Activated CD4-positive, alpha-beta T cell treated with anti-CD3 and anti-CD28 coated beads, Interleukin-2, amount 10 ng/mL, durations not matched to agents 7 days and 5 days (primary cell): ENCODE data around the gene CDT1. TPM values are rescaled to one million over a fixed set of nuclear protein-coding genes. Genes with fewer than 3 reads are reported as not detected.
A peak's percentile ranks its signal among the peaks of the same experiment; 100 is the strongest.

Experiments used
- CTCF ChIA-PET: fragments of 350-600 bp; sonication (Branson Sonifier 250); formaldehyde crosslinking; loops from one replicate; lab custom pipeline; 2021; ENCODE audit warnings: antibody characterized with exemption; lab: Charles Lee
- POLR2A ChIA-PET: fragments of 350-600 bp; sonication (Branson Sonifier 250); formaldehyde crosslinking; loops from one replicate; lab custom pipeline; 2021; ENCODE audit warnings: antibody characterized with exemption; lab: Charles Lee
- DNase-seq: peaks from one replicate; pipeline ENCODE4 v3.0.0-alpha.2; 2020
- H3K27ac Mint-ChIP-seq: one replicate; pipeline ENCODE4 v1.8.0; 2021; ENCODE audit warnings: mild to moderate bottlenecking, moderate library complexity, mixed read lengths
- H3K27me3 Mint-ChIP-seq: one replicate; pipeline ENCODE4 v1.8.0; 2021; ENCODE audit warnings: mixed read lengths
- H3K36me3 Mint-ChIP-seq: one replicate; pipeline ENCODE4 v1.8.0; 2021; ENCODE audit warnings: low read depth, mixed read lengths
- H3K4me1 Mint-ChIP-seq: one replicate; pipeline ENCODE4 v1.8.0; 2021; ENCODE audit warnings: mixed read lengths
- H3K4me3 Mint-ChIP-seq: one replicate; pipeline ENCODE4 v1.8.0; 2021; ENCODE audit warnings: mild to moderate bottlenecking, moderate library complexity, mixed read lengths
- H3K9me3 Mint-ChIP-seq: one replicate; pipeline ENCODE4 v1.8.0; 2021; ENCODE audit warnings: mixed read lengths
- total RNA-seq, 2 experiments: library from RNA; stranded (reverse); gene quantifications; one replicate each; pipeline ENCODE4 v1.2.3, GENCODE V29; 2021

Gene CDT1
- total RNA-seq, 2 experiments from 2014 or later, result 113 to 119 TPM

DNA sequence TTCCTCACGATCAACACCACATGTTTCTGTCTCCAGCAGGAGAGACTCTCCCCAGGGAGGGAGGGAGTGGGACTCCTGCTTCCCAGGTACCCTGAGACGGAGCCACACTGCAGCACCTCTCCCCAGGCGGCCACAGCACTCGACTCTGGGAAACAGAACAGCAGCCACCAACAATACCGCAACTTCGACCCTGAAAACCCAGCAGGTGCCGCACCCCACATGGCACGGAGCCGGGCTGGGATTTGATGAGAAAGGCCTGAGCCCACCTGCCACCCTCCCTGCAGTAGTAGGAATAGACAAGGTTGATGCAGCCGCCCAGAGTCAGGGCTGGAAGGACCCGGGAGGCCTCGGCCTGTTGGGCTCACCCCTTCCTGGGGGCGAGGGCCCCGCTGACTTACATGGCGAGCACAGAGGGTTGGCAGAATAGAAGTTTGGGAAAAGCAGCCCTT, 38.7 kb downstream of the CDT1 start:
- ChIA-PET POLR2A (no interaction called here), CTCF (no interaction called here)
- Mint-ChIP-seq H3K4me1 (no peaks in the 10 kb centered on the region), H3K4me3 (no peak overlapping the region), H3K27ac (no peak overlapping the region), H3K9me3 (no peaks in the 10 kb centered on the region), H3K36me3 (no peaks in the 10 kb centered on the region), H3K27me3 (no peaks in the 10 kb centered on the region)
- DNase-seq, result no peak

DNA sequence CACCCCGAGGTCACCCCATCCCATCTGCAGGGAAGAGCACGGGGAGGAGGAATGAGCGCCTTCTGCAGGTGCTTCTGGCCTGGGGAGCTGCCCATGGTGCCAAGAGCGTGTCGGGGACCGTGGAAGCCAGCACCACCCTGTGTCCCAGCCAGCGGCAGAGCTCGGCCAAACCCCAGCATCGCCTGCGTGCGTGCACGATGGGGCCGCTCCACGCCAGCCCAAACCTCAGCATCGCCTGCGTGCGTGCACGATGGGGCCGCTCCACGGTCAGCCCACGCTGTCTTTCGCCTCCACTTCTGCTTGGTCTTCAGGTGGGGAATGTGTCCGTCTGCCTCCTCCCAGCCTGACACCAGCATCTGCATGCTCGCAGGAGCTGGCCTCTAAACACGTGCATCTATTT, 39.2 kb downstream of the CDT1 start:
- Mint-ChIP-seq H3K27me3 (no peaks in the 10 kb centered on the region), H3K9me3 (no peaks in the 10 kb centered on the region), H3K36me3 (no peaks in the 10 kb centered on the region), H3K4me3 (no peak overlapping the region), H3K27ac (no peak overlapping the region), H3K4me1 (no peaks in the 10 kb centered on the region)
- no peak for DNase-seq
- ChIA-PET CTCF (no interaction called here), POLR2A (no interaction called here)

DNA sequence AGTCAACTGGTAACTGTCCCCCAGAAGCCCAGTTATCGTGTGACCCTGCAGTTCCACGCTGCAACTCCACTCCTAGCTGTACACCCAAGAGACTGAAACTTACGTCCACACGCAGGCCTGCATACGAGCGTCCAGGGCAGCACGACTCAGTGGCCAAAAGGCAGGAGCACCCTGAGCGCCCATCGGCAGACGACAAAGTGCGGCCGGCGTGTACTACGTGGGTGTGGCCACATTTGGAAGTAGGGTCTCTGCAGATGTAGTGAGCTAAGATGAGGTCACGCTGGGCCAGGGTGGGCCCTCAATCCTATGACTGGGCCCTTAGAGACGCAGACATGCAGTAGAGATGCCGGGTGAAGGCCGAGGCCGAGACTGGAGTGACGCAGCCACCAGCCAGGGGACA, 39.7 kb downstream of the CDT1 start:
- Mint-ChIP-seq H3K27ac (no peak overlapping the region), H3K4me1 (no peaks in the 10 kb centered on the region), H3K36me3 (no peaks in the 10 kb centered on the region), H3K9me3 (no peaks in the 10 kb centered on the region), H3K4me3 (no peak overlapping the region), H3K27me3 (no peaks in the 10 kb centered on the region)
- CTCF ChIA-PET, result no interaction called here
- no peak for DNase-seq
- POLR2A ChIA-PET, result no interaction called here

DNA sequence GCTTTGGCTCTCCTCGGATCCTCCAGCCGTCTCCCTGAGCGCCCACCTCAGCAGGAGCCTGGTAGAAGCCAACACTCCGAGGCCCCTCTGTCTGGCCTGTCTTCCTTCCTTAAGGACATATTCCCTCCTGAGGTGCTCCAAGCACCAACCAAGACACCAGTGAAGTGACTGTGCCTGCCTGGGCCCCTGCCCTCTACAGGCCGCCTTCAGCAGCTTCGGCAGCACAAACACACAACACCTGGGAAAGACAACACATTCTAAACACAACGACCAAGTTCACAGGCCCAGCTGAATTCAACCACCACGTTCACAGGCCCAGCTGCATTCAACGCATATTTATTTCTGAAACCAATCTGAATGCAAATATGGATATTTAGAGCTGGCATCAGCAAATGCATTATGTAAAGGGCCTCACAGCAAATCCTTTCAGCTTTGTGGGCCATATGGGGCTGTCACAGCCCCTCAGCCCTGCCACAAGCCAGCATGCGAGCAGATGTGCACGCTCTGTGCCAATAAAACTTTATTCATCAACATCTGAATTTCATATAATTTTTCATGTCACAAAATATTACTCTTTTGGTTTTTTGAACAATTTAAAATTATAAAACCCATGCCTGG, 40.9 kb downstream of the CDT1 start:
- POLR2A ChIA-PET, result no interaction called here
- Mint-ChIP-seq H3K9me3 (no peaks in the 10 kb centered on the region), H3K4me3 (no peak overlapping the region), H3K27ac (no peak overlapping the region), H3K36me3 (no peaks in the 10 kb centered on the region), H3K4me1 (no peaks in the 10 kb centered on the region), H3K27me3 (no peaks in the 10 kb centered on the region)
- CTCF ChIA-PET, result no interaction called here
- DNase-seq, result no peak

DNA sequence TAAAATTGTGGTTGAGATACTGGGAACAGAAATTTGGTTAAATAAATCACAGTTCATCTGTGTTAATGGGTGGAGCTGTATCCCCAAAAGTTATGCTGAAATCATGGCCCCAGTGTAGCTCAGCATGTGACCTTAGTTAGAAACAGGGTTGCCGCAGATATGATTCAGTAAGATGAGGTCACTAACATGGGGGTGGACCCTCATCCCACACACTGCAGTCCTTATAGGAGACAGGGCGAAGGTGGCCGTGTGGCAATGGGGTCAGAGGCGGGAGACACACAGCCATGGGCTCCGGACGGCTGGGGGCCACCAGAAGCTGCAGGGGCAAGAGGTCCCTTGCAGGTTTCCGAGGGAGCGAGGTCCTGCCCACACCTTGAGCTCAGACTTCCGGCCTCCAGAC, 42.5 kb downstream of the CDT1 start:
- no peaks in the 10 kb centered on the region for H3K9me3 Mint-ChIP-seq
- H3K4me3 Mint-ChIP-seq, result no peak overlapping the region
- no peaks in the 10 kb centered on the region for H3K36me3 Mint-ChIP-seq
- H3K27me3 Mint-ChIP-seq, result no peaks in the 10 kb centered on the region
- H3K4me1 Mint-ChIP-seq, result no peaks in the 10 kb centered on the region
- CTCF ChIA-PET, result interaction anchor here (0.9 kb wide), 1 partner anchor 11 kb away, joined by 3 read pairs; the partner anchor contains the start of gene TRAPPC2L
- no peak overlapping the region for H3K27ac Mint-ChIP-seq
- POLR2A ChIA-PET, result no interaction called here
- no peak for DNase-seq

DNA sequence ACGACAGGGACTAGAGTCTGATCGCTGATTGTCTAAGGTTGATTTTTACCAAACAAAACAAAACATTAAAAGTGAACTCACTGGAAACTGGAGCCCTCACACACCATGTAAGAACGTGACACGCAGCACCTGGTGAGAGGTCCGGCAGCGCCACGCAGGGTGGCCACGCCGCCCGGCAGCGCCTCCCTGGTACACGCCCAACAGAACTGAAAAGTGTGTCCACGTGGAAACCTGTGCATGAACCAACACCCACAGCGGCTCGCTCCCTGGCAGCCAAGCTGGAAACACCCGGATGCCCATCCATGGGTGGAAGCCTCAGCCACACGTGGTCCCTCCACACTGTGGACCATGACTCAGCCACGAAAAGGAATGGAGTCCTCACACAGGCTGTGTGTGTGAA, 44.1 kb downstream of the CDT1 start:
- no peaks in the 10 kb centered on the region for H3K27me3 Mint-ChIP-seq
- ChIA-PET CTCF (no interaction called here), POLR2A (no interaction called here)
- no peaks in the 10 kb centered on the region for H3K9me3 Mint-ChIP-seq
- no peaks in the 10 kb centered on the region for H3K36me3 Mint-ChIP-seq
- no peak for DNase-seq
- H3K4me3 Mint-ChIP-seq, result no peak overlapping the region
- peaks cover 1% of the 10 kb centered on the region for H3K4me1 Mint-ChIP-seq
- no peak overlapping the region for H3K27ac Mint-ChIP-seq

DNA sequence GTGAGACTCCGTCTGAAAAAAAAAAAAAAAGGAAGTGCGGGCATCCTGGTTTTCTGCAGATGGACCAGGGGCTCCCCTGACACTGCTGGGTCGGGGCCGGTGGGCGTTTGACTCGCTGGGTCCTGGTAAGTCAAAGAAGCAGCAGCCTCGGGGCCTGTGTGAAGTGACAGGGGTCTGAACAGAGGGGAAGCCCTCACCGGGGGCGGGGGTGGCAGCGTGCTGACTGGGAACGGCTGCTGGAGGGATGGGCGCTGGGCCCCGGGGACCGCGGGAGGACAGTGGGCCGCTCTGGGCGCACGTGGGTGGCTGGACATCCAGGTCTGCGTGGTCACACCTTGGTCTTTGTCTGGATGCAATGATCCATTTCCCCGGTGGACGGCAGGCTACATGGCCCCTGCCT, 45.0 kb downstream of the CDT1 start:
- Mint-ChIP-seq H3K9me3 (no peaks in the 10 kb centered on the region), H3K27me3 (no peaks in the 10 kb centered on the region), H3K36me3 (no peaks in the 10 kb centered on the region), H3K27ac (no peak overlapping the region), H3K4me3 (no peak overlapping the region), H3K4me1 (peaks cover 1% of the 10 kb centered on the region)
- POLR2A ChIA-PET, result no interaction called here
- CTCF ChIA-PET, result no interaction called here
- DNase-seq, result no peak

DNA sequence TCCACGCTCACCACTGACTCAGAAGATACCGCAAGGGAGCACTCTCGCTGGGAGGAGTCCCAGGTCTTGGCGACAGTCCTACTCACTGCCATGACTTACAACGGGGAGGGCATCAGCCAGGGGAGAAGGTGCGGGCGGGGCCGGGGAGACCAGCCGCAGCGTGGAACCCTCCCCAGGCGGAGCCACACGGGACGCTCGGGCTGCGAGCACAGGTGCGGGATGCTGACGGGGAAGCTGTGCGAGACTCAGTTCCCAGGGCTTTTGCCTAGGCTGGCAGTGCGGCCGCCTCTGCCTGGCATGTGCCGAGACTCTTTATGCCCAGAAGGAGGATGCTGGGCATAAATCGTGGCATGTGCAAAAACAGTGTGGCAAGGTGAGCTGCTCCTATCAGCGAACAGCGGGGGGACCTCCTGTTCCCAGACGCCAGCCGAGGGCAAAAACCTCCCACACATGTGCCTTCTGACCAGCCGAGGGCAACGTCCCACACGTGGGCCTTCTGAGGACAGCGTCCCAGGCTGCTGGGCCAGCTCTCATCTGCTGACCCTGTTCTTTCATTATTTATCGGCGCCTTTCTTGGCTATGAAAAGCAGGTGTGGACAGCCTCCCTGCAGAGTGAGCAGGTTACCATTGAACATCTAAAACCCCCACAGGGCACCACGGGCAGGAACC, 47.1 kb downstream of the CDT1 start:
- ChIA-PET POLR2A (no interaction called here), CTCF (interaction anchor here (1.3 kb wide), 1 partner anchor 10 kb away, joined by 3 read pairs; no protein-coding TSS in a partner anchor)
- Mint-ChIP-seq H3K27me3 (no peaks in the 10 kb centered on the region), H3K9me3 (no peaks in the 10 kb centered on the region), H3K27ac (no peak overlapping the region), H3K4me1 (peaks cover 14% of the 10 kb centered on the region), H3K4me3 (no peak overlapping the region), H3K36me3 (no peaks in the 10 kb centered on the region)
- DNase-seq, result no peak

DNA sequence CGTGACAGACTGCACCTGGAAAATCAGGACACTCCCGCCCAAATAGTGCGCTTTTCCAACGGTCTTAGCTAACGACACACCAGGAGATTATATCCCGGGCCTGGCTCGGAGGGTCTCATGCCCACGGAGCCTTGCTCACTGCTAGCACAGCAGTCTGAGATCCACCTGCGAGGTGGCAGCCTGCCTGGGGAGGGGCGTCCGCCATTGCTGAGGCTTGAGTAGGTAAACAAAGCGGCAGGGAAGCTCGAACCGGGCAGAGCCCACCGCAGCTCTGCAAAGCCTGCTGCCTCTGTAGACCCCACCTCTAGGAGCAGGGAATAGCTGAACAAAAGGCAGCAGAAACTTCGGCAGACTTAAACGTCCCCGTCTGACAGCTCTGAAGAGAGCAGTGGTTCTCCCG, 48.0 kb downstream of the CDT1 start:
- POLR2A ChIA-PET, result no interaction called here
- no peaks in the 10 kb centered on the region for H3K27me3 Mint-ChIP-seq
- no peak for DNase-seq
- no peak overlapping the region for H3K27ac Mint-ChIP-seq
- CTCF ChIA-PET, result interaction anchor here (1.0 to 1.3 kb wide), 2 partner anchors 11 to 39 kb away, joined by 3 read pairs; no protein-coding TSS in a partner anchor
- H3K9me3 Mint-ChIP-seq, result no peaks in the 10 kb centered on the region
- no peak overlapping the region for H3K4me3 Mint-ChIP-seq
- no peaks in the 10 kb centered on the region for H3K36me3 Mint-ChIP-seq
- peaks cover 18% of the 10 kb centered on the region for H3K4me1 Mint-ChIP-seq

DNA sequence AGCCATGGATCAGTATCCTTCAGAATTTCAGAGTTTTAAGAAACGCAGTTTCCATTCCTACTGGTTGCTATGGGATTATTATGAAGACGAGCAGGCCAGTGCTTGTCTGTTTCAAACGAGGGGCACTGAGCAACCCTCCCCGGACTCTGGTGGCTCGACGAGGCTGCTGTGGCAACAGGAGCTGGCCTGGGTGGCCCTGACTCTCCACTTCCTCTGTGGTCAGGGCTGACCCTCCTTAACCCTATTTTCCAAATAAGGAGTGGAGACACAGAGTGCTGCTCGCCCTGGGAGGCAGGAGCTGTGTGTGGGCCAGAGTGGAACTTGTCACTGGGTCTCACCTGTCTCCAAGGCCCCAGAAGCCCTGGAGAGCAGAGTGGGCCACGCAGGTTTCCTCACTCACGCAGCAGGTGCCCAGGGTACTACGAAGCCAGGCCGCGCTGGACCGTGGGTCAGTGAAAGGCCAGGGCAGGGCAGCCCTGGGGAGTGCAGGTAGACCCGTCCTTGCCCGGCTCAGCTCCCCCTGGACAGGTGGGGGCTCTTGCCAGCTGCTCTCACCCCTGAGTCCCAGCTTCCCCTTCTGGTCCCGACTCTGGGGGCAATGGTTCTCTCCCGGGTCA, 49.8 kb downstream of the CDT1 start:
- H3K36me3 Mint-ChIP-seq, result peaks cover 5% of the 10 kb centered on the region
- H3K4me1 Mint-ChIP-seq, result peaks cover 27% of the 10 kb centered on the region
- POLR2A ChIA-PET, result no interaction called here
- no peak for DNase-seq
- CTCF ChIA-PET, result interaction anchor here (0.6 to 1.4 kb wide), 5 partner anchors 13 to 116 kb away, joined by 3 to 4 read pairs (median 4); no protein-coding TSS in a partner anchor
- no peaks in the 10 kb centered on the region for H3K9me3 Mint-ChIP-seq
- H3K4me3 Mint-ChIP-seq, result no peak overlapping the region
- H3K27me3 Mint-ChIP-seq, result no peaks in the 10 kb centered on the region
- no peak overlapping the region for H3K27ac Mint-ChIP-seq

DNA sequence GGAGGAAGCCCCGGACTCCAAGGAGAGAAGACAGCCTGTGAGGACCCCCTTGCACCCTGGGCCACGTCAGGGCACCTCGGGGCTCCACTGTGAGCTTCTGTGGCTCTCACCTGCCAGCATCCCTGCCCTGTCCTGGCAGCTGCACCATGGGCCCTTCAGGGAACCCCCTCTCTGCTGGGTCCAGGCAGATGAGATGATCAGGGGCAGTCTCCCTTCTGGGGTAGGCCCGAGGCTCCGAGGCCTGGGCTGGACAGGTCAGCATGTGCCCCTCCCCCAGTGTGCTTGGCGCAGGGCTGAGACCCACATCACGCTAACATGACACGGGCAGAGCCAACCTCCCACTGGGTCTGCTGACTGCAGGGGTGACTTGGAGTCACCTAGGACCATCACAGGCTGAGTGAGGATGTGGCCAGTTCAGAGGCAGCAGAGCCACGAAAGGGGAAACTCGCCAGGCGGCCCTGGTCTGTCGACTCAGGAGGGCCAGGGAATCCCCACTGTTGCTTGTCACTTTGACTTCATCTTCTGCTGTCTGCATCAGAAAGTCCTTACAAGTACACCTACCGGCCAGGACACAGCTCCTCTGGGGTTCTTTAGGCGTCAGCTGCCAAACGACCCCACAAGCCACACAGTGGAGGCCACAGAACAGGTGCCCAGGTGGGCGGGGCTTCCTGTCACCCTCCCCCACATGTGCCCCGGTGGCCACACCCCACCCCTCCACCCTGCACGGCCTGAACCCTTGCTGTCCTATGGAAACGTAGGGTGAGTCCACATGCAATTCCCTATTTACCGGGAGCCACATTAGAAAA, 50.9 kb downstream of the CDT1 start:
- CTCF ChIA-PET, result interaction anchor here (0.8 to 1.4 kb wide), 5 partner anchors 27 to 117 kb away, joined by 3 to 4 read pairs (median 4); partner anchors contain the start of gene PIEZO1
- peak; percentile 13 for DNase-seq
- Mint-ChIP-seq H3K27me3 (no peaks in the 10 kb centered on the region), H3K4me1 (peaks cover 32% of the 10 kb centered on the region), H3K27ac (no peak overlapping the region), H3K9me3 (no peaks in the 10 kb centered on the region), H3K36me3 (peaks cover 10% of the 10 kb centered on the region), H3K4me3 (peak overlapping the region; percentile 60)
- POLR2A ChIA-PET, result no interaction called here

DNA sequence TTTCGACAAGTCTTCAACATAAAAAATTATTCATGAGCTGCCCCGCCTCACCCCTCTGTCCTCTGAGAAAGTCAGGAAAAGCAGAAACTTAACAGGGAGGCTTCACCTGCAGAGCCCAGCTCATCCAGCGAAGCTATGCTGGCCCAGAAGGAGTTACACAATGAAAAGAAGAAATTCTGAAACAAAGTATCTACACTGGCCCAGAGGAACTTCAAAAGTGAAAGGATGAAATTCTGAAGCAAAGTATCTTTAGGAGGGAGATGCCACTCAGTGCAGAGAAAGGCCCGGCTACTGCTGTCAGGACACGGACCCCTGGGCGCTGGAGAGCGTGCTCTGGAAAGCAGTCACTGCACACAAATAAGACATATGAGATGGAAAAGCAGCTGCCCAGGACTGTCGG, 51.6 kb downstream of the CDT1 start:
- peak overlapping the region; percentile 57 for H3K27ac Mint-ChIP-seq
- H3K36me3 Mint-ChIP-seq, result peaks cover 10% of the 10 kb centered on the region
- CTCF ChIA-PET, result interaction anchor here (0.8 to 1.4 kb wide), 2 partner anchors 71 to 118 kb away, joined by 3 to 4 read pairs; partner anchors contain the start of gene PIEZO1
- H3K9me3 Mint-ChIP-seq, result no peaks in the 10 kb centered on the region
- DNase-seq, result no peak
- no peaks in the 10 kb centered on the region for H3K27me3 Mint-ChIP-seq
- H3K4me3 Mint-ChIP-seq, result peak overlapping the region; percentile 60
- POLR2A ChIA-PET, result no interaction called here
- H3K4me1 Mint-ChIP-seq, result peaks cover 32% of the 10 kb centered on the region
